ENCODE measurements around the gene ING2.

GRCh38 chr4:183557611-183558010 lies 52.8 kb downstream of the ING2 start:
- TF ChIP-seq BCL11A (IDR thresholded peaks at IDR 0.05; ENCODE audit: low read depth in 2 of 2, low read length in 2 of 2) (no peak), ATF2 (IDR thresholded peaks at IDR 0.05; ENCODE audit: low read length) (no peak), MAX (IDR thresholded peaks at IDR 0.05) (no peak), CTCF (IDR thresholded peaks at IDR 0.05; ENCODE audit: control extremely low read depth in 1 of 3, insufficient read depth in 1 of 3, low read depth in 1 of 3, low read length in 3 of 3) (no peak), JUN (IDR thresholded peaks at IDR 0.05; ENCODE audit: low read depth, low read length) (no peak), POLR2AphosphoS5 (IDR thresholded peaks at IDR 0.05; ENCODE audit: low read depth, low read length) (no peak), EP300 (IDR thresholded peaks at IDR 0.05; ENCODE audit: borderline replicate concordance in 1 of 2, low read depth in 2 of 2, low read length in 2 of 2) (no peak), EZH2 (IDR thresholded peaks at IDR 0.05; ENCODE audit: low read depth, low read length, severe bottlenecking) (no peak), ZNF274 (IDR thresholded peaks at IDR 0.05; ENCODE audit: borderline replicate concordance, extremely low read depth, low read length) (no peak)

All from H1 (cell line).